ENCODE data around the gene SMAD7. TPM values are rescaled to one million over a fixed set of nuclear protein-coding genes. Genes with fewer than 3 reads are reported as not detected.

The SMAD7 gene
- total and polyA plus RNA-seq, 4 donors: 11.8 to 58.8 (median 35.8) TPM

- TF ChIP-seq CTCF (IDR thresholded peaks at IDR 0.05; ENCODE audit: control extremely low read depth, extremely low read depth): no peak
- Histone ChIP-seq H3K27me3 (ENCODE audit: control insufficient read depth in 3 of 3, insufficient read depth in 3 of 3, low read length in 2 of 3) (no peaks in the 10 kb centered on the region), H3K27ac (ENCODE audit: low read depth in 1 of 2, low read length in 1 of 2) (peak overlapping the region; percentile 0 to 89), H3K9ac (ENCODE audit: insufficient read depth in 1 of 2, low read length in 2 of 2) (peak overlapping the region in 1 of 2 donors; percentile 61), H3K36me3 (ENCODE audit: control insufficient read depth in 4 of 4, insufficient read depth in 4 of 4, low read length in 4 of 4) (peaks cover 0 to 20% (median 6%) of the 10 kb centered on the region in 4 donors), H3K9me3 (ENCODE audit: control insufficient read depth in 4 of 4, insufficient read depth in 3 of 4, low read length in 3 of 4) (no peaks in the 10 kb centered on the region), H3K4me3 (no peak overlapping the region), H3K4me1 (ENCODE audit: control insufficient read depth in 5 of 5, insufficient read depth in 5 of 5, low read length in 5 of 5) (peaks cover 55 to 97% (median 76%) of the 10 kb centered on the region in 5 donors)
- DNase-seq: peak in 1 of 3 donors; percentile 22
- 37 to 57% methylated on average over 23 of the region's 23 CpGs for WGBS, 2 donors
- ATAC-seq (ENCODE audit: insufficient read depth, low FRiP score): no peak
These were observed 17.0 kb downstream of the SMAD7 start for GRCh38 chr18:48933578-48934414.

GRCh38 chr18:48932822-48933510, 17.8 kb downstream of the SMAD7 start:
- Histone ChIP-seq H3K27me3 (ENCODE audit: control insufficient read depth in 3 of 3, insufficient read depth in 3 of 3, low read length in 2 of 3) (no peaks in the 10 kb centered on the region), H3K27ac (ENCODE audit: low read depth in 1 of 2, low read length in 1 of 2) (peak overlapping the region; percentile 50 to 89), H3K9ac (ENCODE audit: insufficient read depth in 1 of 2, low read length in 2 of 2) (peak overlapping the region in 1 of 2 donors; percentile 26), H3K4me1 (ENCODE audit: control insufficient read depth in 5 of 5, insufficient read depth in 5 of 5, low read length in 5 of 5) (peaks cover 55 to 97% (median 76%) of the 10 kb centered on the region in 5 donors), H3K4me3 (no peak overlapping the region), H3K36me3 (ENCODE audit: control insufficient read depth in 4 of 4, insufficient read depth in 4 of 4, low read length in 4 of 4) (peaks cover 0 to 17% (median 4%) of the 10 kb centered on the region in 4 donors), H3K9me3 (ENCODE audit: control insufficient read depth in 4 of 4, insufficient read depth in 3 of 4, low read length in 3 of 4) (no peaks in the 10 kb centered on the region)
- WGBS, 2 donors: 39 to 40% methylated on average over 10 of the region's 10 CpGs
- DNase-seq: peak; percentile 57 to 72 (median 59)
- no peak for TF ChIP-seq CTCF (IDR thresholded peaks at IDR 0.05; ENCODE audit: control extremely low read depth, extremely low read depth)
- ATAC-seq (ENCODE audit: insufficient read depth, low FRiP score): no peak

GRCh38 chr18:48932462-48932818, 18.3 kb downstream of the SMAD7 start:
- no peak for DNase-seq

More at GRCh38 chr18:48932462-48932818, 18.3 kb downstream of the SMAD7 start:
- 28 to 30% methylated on average over 7 of the region's 7 CpGs for WGBS, 2 donors
- H3K9me3 ChIP-seq (ENCODE audit: control insufficient read depth in 4 of 4, insufficient read depth in 3 of 4, low read length in 3 of 4): no peaks in the 10 kb centered on the region
- H3K27me3 ChIP-seq (ENCODE audit: control insufficient read depth in 3 of 3, insufficient read depth in 3 of 3, low read length in 2 of 3): no peaks in the 10 kb centered on the region
- ATAC-seq (ENCODE audit: insufficient read depth, low FRiP score): no peak
- peak overlapping the region in 1 of 2 donors; percentile 89 for H3K27ac ChIP-seq (ENCODE audit: low read depth in 1 of 2, low read length in 1 of 2)
- peaks cover 0 to 12% (median 1%) of the 10 kb centered on the region in 4 donors for H3K36me3 ChIP-seq (ENCODE audit: control insufficient read depth in 4 of 4, insufficient read depth in 4 of 4, low read length in 4 of 4)
- H3K4me3 ChIP-seq: no peak overlapping the region
- peaks cover 57 to 97% (median 76%) of the 10 kb centered on the region in 5 donors for H3K4me1 ChIP-seq (ENCODE audit: control insufficient read depth in 5 of 5, insufficient read depth in 5 of 5, low read length in 5 of 5)
- TF ChIP-seq CTCF (IDR thresholded peaks at IDR 0.05; ENCODE audit: control extremely low read depth, extremely low read depth): no peak
- H3K9ac ChIP-seq (ENCODE audit: insufficient read depth in 1 of 2, low read length in 2 of 2): peak overlapping the region in 1 of 2 donors; percentile 16

Data from lung (tissue), 12 donors.